GM18861 (cell line): ENCODE data around the gene RMRP.

Source experiments
- ATAC-seq: cut with Tn5 transposase; IDR thresholded peaks from one replicate; pipeline ENCODE4 v1.9.1; 2021; ENCODE audit not compliant: unreplicated experiment

The RMRP gene

DNA sequence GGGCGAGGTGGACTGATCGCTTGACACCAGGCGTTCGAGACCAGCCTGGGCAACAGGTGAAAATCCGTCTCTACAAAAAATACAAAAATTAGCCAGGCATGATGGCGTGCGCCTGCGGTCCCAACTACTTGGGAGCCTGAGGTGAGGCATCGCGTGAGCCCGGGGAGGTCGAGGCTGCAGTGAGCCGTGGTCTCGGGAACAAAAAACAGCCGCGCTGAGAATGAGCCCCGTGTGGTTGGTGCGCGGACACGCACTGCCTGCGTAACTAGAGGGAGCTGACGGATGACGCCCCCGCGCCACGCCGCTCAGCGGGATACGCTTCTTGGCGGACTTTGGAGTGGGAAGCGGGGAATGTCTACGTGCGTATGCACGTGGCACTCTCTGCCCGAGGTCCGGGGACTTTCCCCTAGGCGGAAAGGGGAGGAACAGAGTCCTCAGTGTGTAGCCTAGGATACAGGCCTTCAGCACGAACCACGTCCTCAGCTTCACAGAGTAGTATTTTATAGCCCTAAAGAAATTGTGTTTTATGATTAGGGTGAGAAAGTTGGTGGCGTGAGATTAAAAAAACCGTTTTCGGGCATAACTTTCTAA, at the start of gene RMRP:
Gene RMRP (minus strand): TSS at position 474 of the 591 bp plus-strand sequence.
- ATAC-seq: peak; percentile 80

DNA sequence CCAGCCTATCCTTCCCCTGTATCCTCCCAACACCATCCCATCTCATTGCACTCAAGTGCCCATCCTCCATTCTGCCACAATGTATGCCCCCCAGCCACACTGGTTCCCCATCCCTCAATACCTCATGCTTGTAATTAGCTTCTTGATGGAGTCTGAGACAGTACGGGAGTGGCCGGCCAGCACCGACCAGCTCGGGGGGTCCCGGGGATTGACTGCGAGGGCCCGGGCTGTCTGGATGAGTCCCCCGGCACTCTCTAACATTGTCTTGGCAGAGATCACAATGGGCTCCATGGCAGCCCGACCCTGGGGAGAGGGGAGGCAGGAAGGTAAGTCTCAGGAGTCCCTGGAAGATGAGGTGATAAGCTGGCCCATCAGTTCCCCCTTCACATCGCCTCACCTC, 49.1 kb upstream of the RMRP start:
- no peak for ATAC-seq

DNA sequence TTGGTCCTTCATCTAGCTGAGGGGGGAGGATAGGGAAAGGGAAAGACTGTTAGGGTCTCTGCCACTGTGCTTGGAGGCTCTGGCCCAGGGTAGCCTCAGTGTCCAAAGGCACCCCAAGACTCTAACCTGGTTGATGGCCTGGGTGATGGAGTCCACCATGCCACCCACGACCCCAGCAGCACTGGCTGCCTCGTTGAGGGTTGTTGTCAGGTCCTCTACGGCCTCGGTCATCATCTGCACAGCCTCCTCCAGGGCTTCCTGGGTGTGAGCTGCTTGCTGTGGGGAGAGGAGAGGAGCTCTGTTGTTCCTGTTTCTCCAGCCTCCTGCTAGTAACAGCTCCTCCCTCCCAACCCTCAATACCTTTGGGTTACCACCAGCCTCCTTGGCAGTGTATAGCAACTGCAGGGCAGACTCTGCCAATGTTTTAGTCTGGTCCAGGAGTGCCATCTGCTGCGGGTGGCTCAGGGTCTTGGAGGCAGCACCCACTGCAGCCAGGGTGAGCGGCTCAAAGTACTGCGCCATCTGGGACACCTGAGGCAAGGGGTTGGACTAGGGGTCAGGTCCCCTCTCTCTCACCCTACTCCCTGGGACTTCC, 48.1 kb upstream of the RMRP start:
- no peak for ATAC-seq

DNA sequence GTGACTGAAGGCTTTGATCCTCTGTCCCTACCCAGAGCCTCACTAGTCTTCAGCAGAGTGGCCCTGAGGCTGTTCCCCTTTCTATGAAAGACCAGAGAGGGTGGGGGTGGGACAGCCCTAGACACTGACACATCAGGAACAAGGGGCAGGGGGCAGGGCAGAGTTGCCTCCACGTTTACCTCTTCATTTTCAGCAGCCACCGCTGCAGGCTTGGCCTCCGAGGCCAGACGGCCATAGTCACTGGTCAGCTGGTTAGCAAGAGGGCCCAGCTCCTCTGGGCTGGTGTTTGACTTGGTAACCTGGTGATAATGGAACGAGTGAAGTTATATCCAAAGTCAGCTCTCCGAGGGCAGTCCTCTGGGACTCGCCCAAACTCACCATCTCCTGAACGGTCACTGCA, 47.6 kb upstream of the RMRP start:
- ATAC-seq: no peak

DNA sequence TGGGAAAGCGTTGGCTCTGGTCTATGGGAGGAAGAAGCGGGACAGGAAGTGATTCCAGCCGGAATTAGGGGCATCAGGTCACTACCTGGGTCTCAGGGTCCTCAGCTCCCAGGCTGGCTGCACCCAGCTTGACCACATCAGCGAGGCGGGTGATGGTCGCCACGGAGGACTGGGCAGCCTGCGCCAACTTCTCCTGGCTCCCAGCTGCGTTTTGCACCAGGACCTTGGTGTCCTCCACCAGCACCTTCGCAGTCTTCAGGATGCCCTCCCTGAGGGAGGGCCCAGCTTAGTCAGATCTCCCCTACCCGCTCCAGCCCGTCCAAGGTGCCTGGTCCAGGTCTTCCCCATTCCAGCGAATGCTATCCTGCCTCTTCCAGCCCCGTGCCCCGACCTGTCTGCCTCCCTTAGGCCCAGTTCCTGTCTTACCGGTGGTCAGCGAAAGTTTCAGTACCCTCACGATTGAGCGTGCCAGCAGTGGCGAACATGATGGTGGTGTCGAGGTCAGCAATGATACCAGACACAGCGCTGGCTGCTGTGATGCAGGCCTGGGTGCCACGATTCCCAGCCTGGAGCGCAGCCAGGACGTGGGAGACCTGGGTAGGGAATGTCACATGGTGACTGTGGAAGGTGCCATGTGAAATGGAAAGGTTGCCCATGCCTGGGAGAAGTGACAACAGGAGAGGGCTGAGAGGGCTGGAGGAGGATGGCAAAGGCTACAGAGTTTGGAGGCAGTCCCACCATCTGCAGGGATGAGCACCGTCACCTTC, 46.3 kb upstream of the RMRP start:
- ATAC-seq: no peak

DNA sequence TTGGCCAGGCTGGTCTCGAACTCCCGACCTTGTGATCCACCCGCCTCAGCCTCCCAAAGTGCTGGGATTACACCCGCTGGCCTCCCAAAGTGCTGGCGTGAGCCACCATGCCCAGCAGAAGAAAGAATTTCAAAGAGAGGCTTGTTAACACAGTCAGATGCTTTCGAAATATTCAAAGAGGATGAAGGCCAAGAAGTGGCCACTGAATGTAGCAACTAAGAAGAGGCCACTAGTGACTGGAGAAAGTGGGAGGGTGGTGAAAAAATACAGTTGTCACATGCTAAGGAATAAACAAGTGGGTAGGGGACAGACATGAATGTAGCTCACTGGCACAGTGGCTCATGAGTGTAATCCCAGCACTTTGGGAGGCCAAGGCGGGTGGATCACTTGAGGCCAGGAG, 44.9 kb upstream of the RMRP start:
- no peak for ATAC-seq

DNA sequence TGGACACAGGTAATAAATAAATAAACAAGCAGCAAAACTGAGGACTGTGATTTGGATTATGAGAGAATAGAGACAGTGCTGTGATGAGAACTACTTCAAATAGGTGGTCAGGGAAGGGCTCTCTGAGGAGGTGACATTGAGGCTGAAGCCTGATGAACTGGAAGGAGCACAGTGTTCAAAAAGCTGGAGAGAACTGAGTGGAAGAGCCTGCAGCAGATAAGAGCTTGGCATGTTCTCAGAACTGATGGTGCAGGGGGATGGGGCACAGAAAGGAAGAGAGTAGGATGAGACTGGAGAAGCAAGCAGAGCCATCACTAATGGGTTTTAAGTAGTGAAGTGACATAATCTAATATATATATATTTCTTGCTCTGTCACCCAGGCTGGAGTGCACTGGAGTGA, 43.1 kb upstream of the RMRP start:
- ATAC-seq: no peak

DNA sequence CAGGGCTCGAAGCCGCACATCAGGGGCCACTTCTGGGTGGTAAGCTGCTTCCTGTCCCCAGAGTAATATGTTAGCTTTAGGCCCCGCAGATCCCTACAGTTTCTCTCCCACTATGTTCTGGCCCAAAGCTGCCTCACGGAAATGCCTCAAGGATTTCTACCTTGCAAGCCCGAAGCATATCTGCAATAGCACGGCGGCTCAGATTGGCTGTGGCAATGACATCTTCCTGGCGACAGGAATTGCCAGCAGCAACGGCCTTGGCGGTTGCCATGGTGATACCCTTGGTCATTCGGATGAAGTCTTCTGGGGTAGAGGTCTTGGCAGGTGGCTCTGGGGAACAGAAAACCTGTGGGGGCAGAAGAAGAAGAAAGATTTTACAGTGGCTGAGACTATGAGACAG, 42.2 kb upstream of the RMRP start:
- ATAC-seq: no peak

DNA sequence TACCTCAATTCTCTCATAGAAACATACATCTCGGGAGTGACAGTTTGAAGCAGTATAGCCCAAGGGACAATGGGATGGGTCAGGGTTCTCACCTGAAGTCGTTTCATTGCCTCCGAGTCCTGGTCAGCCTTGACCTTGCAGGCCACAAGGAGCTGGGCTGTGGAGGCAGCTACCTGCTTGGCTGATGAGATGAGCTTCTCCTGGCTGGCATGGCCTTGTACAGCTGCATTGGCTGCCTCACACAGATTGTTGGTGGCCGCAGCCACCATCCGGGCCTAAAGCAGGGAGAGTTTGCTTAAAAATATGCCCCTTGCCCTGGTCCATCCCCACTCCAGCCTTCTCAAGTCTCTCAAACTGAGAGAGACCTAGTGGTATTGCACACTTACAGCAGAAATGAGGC, 40.4 kb upstream of the RMRP start:
- no peak for ATAC-seq

DNA sequence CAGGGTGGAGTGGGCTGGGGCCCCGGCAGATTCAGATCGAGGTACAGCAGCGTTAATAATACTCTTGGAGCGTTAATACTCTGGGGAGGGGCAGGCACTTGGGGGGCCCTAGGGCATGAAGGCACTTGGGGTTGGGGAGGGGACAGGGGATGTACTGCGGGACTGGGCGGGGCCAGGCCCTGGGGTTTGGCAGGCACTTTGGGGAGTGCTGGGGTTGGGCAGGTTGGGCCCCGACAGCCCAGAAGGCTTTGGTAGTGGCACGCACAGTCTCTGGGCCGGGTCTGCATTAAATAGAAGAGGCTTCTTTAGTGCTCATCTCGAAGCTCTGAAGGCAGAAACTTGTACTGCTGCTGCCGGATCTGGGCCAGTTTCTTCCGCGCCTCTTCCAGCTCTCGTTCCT, 39.7 kb upstream of the RMRP start:
- ATAC-seq: no peak

DNA sequence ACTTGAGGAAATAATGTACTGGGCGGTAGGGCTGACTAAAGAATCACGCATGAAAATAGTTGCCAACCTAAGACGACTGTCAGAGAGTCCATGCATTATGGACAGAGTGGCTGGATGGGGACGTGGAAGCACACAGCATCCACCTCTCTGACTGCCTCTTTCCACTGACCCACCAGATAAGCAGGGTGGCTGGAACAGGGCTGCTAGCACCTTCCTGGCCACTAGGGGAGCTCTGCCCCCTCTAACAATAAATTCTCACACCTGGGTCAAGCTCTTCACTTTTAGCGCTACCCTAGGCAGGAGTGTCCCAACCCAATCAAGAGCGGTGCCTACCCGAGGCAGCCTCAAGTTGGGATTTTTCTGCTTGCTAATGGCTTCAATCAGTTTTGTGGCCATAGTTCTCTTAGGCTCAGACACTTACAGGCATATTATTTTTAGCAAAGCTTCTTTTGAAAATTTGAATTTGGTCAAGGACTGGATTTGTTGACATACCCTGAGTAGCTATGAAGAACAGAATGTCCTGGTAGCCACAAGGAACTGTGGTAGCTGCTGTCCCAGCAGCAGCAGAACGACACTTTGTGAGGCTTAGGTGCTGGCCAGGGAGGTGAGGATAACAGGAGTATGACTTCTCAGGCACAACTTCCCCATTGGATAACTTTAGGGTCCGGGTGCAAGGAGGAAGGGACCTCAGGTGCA, 38.8 kb upstream of the RMRP start:
- peak; percentile 84 for ATAC-seq

DNA sequence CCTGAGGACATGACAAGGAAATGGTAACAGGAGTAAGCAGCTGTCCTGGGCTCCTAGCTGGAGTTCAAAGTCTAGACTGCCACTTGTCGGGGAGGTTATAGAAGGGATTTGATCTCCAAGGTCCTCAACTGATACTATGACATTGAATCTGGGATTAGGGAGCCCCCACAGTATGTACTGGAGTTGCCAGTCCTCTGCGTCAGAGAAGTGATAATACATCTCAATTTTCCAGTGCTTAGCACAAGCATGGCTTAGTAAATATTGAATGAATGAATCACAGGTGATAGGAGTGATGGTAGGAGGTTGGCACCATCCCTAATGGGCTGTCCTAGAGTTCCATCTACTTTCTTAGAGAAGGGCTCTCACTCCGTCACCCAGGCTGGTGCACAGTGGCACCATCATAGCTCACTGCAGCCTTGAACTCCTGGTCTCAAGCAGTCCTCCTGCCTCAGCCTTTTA, 38.2 kb upstream of the RMRP start:
- ATAC-seq: no peak

DNA sequence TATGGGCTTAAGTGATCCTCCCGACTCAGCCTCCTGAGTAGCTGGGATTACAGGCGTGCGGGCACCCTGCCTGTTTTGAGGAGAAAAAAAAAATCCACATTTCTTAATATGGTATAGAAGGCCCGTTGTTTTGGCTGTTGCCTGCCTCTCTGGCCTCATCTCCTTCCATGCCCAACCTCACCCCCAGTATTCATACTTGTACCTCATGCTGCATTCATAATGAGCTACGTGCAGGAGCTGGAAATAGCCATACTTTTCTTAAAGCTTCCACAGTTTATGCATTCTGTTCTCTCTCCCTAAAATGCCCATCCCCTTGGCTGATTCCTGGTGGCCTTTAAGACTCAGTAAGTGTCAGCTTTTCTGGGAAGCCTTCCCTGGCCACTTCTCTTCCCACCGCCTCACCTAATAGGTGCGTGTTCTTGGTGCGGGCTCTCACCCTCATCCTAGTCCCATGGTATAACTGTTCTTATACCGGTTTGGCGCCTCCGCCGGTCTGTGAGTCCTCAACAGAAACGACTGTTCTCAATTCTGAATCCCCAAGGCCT, 34.0 kb upstream of the RMRP start:
- ATAC-seq: no peak

DNA sequence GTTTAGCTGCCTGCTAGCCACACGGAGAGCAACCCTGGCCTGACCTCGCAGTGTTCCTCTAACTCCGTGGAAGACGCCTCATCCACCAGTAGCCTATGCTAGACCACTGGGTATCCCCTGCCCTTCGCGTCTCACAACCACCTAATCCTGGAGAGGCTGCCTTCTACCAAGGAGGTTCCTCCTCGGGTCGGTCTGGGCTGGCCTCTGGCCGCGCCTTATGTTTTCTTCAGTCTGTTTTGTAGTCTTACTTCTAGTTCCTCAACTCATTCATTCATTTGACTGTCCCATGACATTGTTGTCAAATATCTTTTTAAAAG, 33.5 kb upstream of the RMRP start:
- no peak for ATAC-seq

DNA sequence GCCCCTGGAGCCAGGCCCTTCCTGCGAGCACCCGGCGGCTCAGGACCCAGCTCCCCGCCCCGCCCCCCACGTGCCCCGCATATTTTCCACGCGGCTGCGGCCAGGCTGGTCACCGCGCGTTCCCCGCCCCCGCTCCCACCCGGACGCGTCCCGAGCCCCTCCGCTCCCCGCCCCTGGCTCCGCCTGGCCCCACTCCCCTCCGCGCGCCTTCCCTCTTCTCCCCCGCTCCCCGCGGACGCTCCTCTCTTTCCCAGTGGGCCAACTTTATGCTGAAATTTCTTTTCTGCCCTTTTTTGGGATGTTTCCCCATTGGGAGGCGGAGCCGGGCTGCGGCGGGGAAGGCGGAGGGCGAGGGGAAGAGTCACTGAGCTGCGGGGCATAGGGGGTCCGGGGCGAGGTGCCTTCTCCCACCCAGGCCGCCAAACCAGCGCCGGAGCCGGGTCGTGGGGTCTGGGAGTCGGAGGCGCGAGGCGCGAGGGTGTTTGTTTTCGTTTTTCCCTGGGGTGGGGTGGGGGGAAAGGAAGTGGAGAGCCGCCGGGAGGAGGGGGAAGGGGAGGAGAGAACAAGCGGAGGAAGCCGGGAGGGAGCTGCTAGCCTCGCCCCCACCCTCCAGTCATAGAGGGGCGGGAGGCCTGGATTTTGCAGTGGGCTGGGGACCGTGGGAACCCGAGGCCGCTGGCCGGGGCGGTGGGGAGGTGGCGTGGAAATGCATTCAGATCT, 33.0 kb upstream of the RMRP start:
- ATAC-seq: no peak

DNA sequence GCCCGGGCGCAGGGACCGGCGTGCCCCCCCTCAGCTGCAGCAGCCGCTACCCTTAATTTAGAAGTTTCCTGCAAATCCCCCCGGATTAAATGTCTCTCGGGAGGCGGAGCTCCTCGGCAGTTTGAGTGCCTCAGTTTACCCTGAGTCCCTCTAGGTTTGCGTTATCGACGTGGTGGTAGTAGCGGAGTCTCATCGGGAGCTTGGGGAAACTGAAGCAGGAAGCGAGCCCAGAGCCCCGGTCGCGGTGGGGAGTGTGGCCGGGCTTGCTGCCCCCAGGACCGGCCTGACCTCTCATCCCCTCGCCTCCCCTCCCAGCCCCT, 32.4 kb upstream of the RMRP start:
- no peak for ATAC-seq

DNA sequence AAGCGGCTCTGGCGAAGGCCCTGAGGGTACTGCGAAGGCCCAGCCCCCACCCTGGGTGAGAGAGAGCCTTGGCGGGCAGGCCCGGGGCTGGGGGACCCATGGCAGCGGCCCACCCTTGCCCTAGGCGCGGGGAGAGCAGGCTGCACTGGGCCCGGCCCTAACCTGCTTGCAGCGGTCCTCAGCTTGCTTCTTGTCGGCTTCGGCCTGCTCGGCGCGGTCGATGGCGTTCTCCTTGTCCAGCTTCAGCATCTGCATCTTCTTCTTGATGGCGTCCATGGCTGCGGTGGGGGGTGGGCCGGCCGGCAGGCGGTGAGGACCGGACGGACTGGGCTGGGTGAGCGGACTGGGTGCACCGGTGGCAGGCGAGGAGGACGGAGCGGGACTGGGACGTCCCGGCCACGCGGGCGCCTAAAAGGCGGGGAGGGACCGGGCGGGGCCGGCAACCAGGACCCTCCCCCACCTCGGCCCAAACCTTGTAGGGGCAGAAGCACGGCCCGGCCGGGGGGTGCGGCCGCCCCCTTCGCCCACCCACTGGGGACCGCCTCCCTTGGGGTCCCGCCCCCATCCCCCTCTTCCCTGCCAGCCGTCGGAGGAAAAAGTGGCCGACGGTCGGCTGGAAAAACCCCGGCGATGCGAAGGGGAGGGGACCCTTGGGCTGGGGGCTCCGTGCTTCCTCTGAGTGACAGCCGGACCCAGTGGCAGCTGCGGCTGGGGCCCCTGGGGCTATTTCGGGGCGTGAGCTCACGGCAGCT, 31.9 kb upstream of the RMRP start, which contains the start of gene TPM2:
Gene TPM2 (minus strand): TSS at position 384 of the 752 bp plus-strand sequence. CDS start 108 bp downstream, at position 276.
- no peak for ATAC-seq

DNA sequence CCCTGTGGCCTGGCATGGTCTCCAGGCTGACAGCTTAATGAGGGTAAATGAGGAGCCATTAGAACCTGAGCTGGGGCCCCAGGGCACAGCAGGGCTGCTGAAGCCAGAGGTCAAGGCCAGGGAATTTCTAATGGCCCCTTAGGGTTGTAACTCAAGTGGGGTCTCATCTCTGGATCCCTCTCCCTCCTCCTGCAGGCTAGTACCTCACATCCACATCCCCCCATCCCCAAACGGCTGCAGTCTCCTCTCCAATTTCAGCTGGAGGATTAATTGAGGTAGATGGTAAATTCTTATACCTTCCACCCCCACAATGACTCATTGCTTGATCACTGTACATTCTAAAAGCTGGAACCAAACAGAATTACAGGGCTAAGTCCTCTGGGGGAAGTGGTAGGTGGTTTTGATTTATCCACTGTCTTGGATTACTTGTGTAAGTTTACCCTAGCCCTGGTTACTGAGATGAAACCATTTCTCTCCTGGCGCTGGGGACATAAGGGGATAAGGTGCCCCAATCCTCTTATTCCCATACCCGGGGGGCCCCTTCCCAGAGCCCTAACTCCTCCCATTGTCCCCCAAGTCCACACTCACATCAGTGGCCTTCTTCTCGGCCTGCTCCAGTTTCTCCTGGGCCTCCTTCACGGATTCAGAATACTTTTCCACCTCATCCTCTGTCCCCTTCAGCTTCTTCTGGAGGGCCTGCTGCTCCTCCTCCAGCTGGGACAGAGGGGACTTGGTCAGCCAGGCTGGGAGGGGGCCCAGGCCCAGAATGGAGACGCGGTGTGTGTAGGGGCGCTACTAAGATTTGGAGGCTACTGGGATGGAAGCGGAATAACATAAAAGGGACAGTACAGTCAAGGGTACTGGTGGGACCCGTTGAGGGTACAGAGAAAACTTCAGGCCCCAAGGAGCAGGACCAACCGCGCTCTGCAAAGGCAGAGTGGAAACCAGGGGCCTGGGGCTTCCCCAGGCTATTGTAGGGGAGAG, 31.0 kb upstream of the RMRP start:
- no peak for ATAC-seq

DNA sequence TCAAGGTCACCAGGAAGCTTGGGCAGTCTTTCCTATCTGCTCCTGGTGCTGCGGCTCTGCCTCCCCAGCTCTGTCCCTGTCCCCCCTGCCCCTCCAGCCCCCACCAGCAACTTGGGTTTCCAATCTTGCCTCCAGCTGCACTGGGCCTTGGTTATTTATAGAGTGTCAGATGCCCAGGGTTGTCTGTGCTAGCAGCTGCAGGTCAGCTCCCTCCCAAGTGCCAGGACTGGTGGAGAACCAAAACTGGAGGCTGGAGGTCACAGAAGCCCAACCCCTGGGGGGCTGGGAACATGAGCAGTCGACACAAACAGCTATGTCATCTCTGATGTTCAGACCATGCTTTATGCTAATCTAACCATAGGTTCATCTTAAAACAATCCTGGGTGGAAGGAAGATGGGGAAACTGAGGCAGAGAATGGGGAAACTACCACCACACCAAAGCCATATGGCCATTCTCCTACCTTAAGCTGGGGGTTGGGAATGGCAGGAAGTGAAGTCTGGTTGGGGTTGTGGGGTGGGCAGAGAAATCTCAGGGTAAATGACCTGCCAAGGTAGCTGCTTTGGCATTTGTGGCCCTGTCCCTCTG, 30.2 kb upstream of the RMRP start:
- no peak for ATAC-seq
